HCT116 (cell line): ENCODE measurements around the gene LHX4. TPM values are rescaled to one million over a fixed set of nuclear protein-coding genes. Genes with fewer than 3 reads are reported as not detected.

Source experiments
- ATAC-seq: fragments of 200-7000 bp; cut with Tn5 transposase; 2 replicates; pipeline ENCODE4 v1.9.1; 2020; ENCODE audit warnings: mild to moderate bottlenecking, moderate library complexity
- BruUV-seq: library from RNA; stranded (reverse); fragments of 400-500 nt; replicated peaks from 2 replicates; lab custom pipeline; 2021; lab: Mats Ljungman, UMichigan
- CTCF ChIA-PET: fragments of 300-600 bp; sonication (Branson Sonifier 250); formaldehyde crosslinking; loops from one replicate; lab custom pipeline; 2021; ENCODE audit warnings: antibody characterized with exemption; lab: Charles Lee
- POLR2A ChIA-PET: fragments of 300-600, 350-600 bp; sonication (Branson Sonifier 250); formaldehyde crosslinking; loops from one replicate; lab custom pipeline; 2021; ENCODE audit warnings: antibody characterized with exemption; lab: Charles Lee
- RAD21 ChIA-PET, 2 experiments: fragments of 300-600 bp; sonication (Branson Sonifier 250); formaldehyde crosslinking; loops; one replicate each; lab custom pipeline; 2023; ENCODE audit warnings: low total read pairs in 2 of 2; ENCODE audit not compliant: uncharacterized antibody in 2 of 2, unreplicated experiment in 2 of 2, low non-redundant PET in 1 of 2; lab: Charles Lee
- DNase-seq: peaks from one replicate; pipeline ENCODE4 v3.0.0-alpha.2; 2010; ENCODE audit warnings: low read depth, low spot score
- H2AFZ ChIP-seq: fragments of 200-600 bp; shearing (Covaris generic), sonication (generic); 2 replicates; pipeline ENCODE4 v1.6.1; 2017; ENCODE audit warnings: low read depth, mixed run types, mixed read lengths, antibody characterized with exemption, low read length; ENCODE audit not compliant: poor library complexity, severe bottlenecking
- H3K27ac ChIP-seq: 2 replicates; pipeline ENCODE4 v1.5.1; 2012; ENCODE audit warnings: low read depth, low read length
- H3K27me3 ChIP-seq: fragments of 200-600 bp; sonication (generic); 2 replicates; pipeline ENCODE4 v1.6.1; 2016; ENCODE audit warnings: mixed run types, low read length, mixed read lengths; ENCODE audit not compliant: insufficient read depth
- H3K36me3 ChIP-seq, 2 experiments: fragments of 200-500 bp in 1 of 2; fragments of 200-600 bp in 1 of 2; sonication (Bioruptor generic) in 1 of 2; sonication (generic) in 1 of 2; 2 replicates each; pipeline versions ENCODE4 v1.5.1 to v1.6.1; 2014 to 2016; ENCODE audit warnings: low read length in 2 of 2, inconsistent platforms in 1 of 2, mixed read lengths in 1 of 2, mixed run types in 1 of 2; ENCODE audit not compliant: insufficient read depth in 2 of 2, control insufficient read depth in 1 of 2
- H3K4me1 ChIP-seq, 2 experiments: fragments of 200-600 bp in 1 of 2; sonication (generic) in 1 of 2; 2 replicates each; pipeline versions ENCODE4 v1.5.1 to v1.6.1; 2012 to 2017; ENCODE audit warnings: low read length in 2 of 2, inconsistent platforms in 1 of 2, mild to moderate bottlenecking in 1 of 2, mixed read lengths in 1 of 2, mixed run types in 1 of 2, moderate library complexity in 1 of 2; ENCODE audit not compliant: insufficient read depth in 2 of 2, control insufficient read depth in 1 of 2
- H3K4me2 ChIP-seq: fragments of 200-600 bp; sonication (generic); 2 replicates; pipeline ENCODE4 v1.6.1; 2017; ENCODE audit warnings: mixed run types, low read length, mixed read lengths
- H3K4me3 ChIP-seq, 2 experiments: fragments of 200-600 bp in 1 of 2; sonication (generic) in 1 of 2; replicated peaks in 1 of 2; 2 replicates each; pipeline ENCODE4 v1.5.1; 2011 to 2016; ENCODE audit warnings: low read length in 2 of 2, control low read depth in 1 of 2, low read depth in 1 of 2, mild to moderate bottlenecking in 1 of 2, mixed read lengths in 1 of 2, mixed run types in 1 of 2
- H3K79me2 ChIP-seq: fragments of 200-600 bp; sonication (generic); 2 replicates; pipeline ENCODE4 v1.6.1; 2017; ENCODE audit warnings: mild to moderate bottlenecking, mixed run types, low read length, moderate library complexity, mixed read lengths; ENCODE audit not compliant: insufficient read depth
- H3K9ac ChIP-seq: fragments of 200-600 bp; sonication (generic); 2 replicates; pipeline ENCODE4 v1.6.1; 2016; ENCODE audit warnings: low read length, mixed read lengths
- H3K9me2 ChIP-seq: fragments of 200-600 bp; sonication (generic), shearing (Covaris generic); 2 replicates; pipeline ENCODE4 v1.6.1; 2017; ENCODE audit warnings: mixed run types, mild to moderate bottlenecking, moderate library complexity; ENCODE audit not compliant: insufficient read depth
- H3K9me3 ChIP-seq, 2 experiments: fragments of 200-500 bp in 1 of 2; fragments of 200-600 bp in 1 of 2; sonication (Bioruptor generic) in 1 of 2; sonication (generic) in 1 of 2; 2 replicates each; pipeline ENCODE4 v1.6.1; 2014 to 2017; ENCODE audit warnings: low read length in 2 of 2, mixed read lengths in 2 of 2, inconsistent platforms in 1 of 2, low read depth in 1 of 2, mild to moderate bottlenecking in 1 of 2, mixed run types in 1 of 2, moderate library complexity in 1 of 2; ENCODE audit not compliant: control insufficient read depth in 1 of 2, insufficient read depth in 1 of 2
- H4K20me1 ChIP-seq: fragments of 200-600 bp; sonication (generic), shearing (Covaris generic); 2 replicates; pipeline ENCODE4 v1.6.1; 2017; ENCODE audit warnings: mixed run types, mild to moderate bottlenecking, moderate library complexity; ENCODE audit not compliant: insufficient read depth
- EZH2 ChIP-seq: fragments of 200-600 bp; sonication (generic); IDR thresholded peaks from 2 replicates; pipeline ENCODE4 v1.6.1; 2017; ENCODE audit warnings: antibody characterized with exemption, mixed run types
- JUND ChIP-seq: IDR thresholded peaks from 2 replicates; pipeline ENCODE4 v1.6.1; 2012
- RAD21 ChIP-seq: IDR thresholded peaks from 2 replicates; pipeline ENCODE4 v1.6.1; 2012; ENCODE audit warnings: low read depth, mild to moderate bottlenecking
- SIN3A ChIP-seq: IDR thresholded peaks from 2 replicates; pipeline ENCODE4 v1.6.1; 2012; ENCODE audit warnings: low read depth
- SRF ChIP-seq: IDR thresholded peaks from 2 replicates; pipeline ENCODE4 v1.6.1; 2012; ENCODE audit warnings: low read depth
- ZNF274 ChIP-seq: fragments of 200-500 bp; sonication (Bioruptor generic); IDR thresholded peaks from 2 replicates; pipeline ENCODE4 v1.6.1; 2014; ENCODE audit warnings: mild to moderate bottlenecking, low read depth, low read length, inconsistent platforms
- intact Hi-C: fragments of 100-400 bp; cut with micrococcal nuclease; formaldehyde crosslinking; loops from 2 replicates; pipeline ENCODE4 v1.10.0; 2022
- total RNA-seq: library from RNA; stranded (reverse); gene quantifications from one replicate; pipeline ENCODE4 v1.2.1, GENCODE V29; 2021; ENCODE audit not compliant: unreplicated experiment
- TF ChIP-seq, protein P1 (sequence below): IDR thresholded peaks from 2 replicates; pipeline ENCODE4 v1.6.1; 2011; ENCODE audit warnings: mild to moderate bottlenecking, low read length, moderate library complexity; ENCODE audit not compliant: insufficient replicate concordance; ENCODE audit errors: extremely low read depth
- TF ChIP-seq, protein P2 (sequence below): IDR thresholded peaks from 2 replicates; pipeline ENCODE4 v1.6.1; 2012

Gene LHX4
- total RNA-seq, 1 experiment from 2014 or later, result 0.44 TPM

DNA sequence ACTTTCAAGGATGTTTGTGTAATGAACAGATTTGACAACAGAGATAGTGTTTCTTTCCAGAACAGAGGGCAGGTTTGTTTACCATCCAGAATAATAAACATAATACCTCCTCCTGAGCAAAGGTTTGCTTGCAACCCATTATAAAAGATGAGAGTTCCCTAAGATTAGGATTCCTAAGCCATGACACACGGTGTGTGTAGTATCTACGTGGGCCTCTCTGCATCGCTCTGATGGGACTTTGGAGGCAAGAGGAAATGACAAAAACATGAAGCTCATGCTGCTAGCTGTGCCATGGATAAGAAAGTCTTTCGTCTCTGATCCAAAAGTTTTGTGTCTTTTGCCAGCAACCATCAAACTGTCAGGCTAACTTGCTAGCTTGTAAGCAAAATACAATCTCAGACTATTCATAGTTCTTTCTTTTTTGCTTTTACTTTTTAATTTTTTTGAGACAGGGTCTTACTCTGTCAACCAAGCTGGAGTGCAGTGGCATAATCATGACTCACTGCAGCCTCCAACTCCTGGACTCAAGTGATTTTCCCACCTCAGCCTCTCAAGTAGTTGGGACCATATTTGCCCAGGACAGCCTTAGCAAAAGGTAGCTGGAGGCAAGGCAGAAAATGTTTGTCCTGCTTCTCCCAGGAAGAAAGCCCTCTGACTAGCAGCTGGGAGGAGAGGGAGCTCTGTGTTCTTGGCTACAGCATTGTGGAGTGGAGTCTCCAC lies 81.1 kb downstream of the LHX4 start:
- BruUV-seq, result no TSS peak
- Histone ChIP-seq H4K20me1 (no peaks in the 10 kb centered on the region), H3K27ac (no peak overlapping the region)
- ATAC-seq, result no peak; the same call in 1 of the 2 replicates
- TF ChIP-seq, protein P1, sequence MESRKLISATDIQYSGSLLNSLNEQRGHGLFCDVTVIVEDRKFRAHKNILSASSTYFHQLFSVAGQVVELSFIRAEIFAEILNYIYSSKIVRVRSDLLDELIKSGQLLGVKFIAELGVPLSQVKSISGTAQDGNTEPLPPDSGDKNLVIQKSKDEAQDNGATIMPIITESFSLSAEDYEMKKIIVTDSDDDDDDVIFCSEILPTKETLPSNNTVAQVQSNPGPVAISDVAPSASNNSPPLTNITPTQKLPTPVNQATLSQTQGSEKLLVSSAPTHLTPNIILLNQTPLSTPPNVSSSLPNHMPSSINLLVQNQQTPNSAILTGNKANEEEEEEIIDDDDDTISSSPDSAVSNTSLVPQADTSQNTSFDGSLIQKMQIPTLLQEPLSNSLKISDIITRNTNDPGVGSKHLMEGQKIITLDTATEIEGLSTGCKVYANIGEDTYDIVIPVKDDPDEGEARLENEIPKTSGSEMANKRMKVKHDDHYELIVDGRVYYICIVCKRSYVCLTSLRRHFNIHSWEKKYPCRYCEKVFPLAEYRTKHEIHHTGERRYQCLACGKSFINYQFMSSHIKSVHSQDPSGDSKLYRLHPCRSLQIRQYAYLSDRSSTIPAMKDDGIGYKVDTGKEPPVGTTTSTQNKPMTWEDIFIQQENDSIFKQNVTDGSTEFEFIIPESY, result no peak
- TF ChIP-seq SIN3A (no peak), SRF (no peak), JUND (no peak), RAD21 (no peak), ZNF274 (no peak), EZH2 (no peak)
- TF ChIP-seq, protein P2, sequence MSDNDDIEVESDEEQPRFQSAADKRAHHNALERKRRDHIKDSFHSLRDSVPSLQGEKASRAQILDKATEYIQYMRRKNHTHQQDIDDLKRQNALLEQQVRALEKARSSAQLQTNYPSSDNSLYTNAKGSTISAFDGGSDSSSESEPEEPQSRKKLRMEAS, result no peak
- TF ChIP-seq, all 23 proteins: peak for 0
- no peaks in the 10 kb centered on the region for H3K27me3 ChIP-seq
- peak overlapping the region; percentile 29 for H3K4me2 ChIP-seq
- CTCF ChIA-PET, result no interaction called here
- intact Hi-C loops, result no loop called here
- no peaks in the 10 kb centered on the region for H3K9me3 ChIP-seq
- H3K4me1 ChIP-seq, result peaks cover 8 to 30% of the 10 kb centered on the region in 2 experiments; a peak in 3 of 4 replicates
- H3K36me3 ChIP-seq, result no peaks in the 10 kb centered on the region; a peak in 1 of 4 replicates
- no peaks in the 10 kb centered on the region for H3K79me2 ChIP-seq
- DNase-seq, result peak; percentile 22
- POLR2A ChIA-PET, result no interaction called here
- no peak overlapping the region for H3K4me3 ChIP-seq
- no peak overlapping the region for H2AFZ ChIP-seq
- RAD21 ChIA-PET, result no interaction called here
- H3K9me2 ChIP-seq, result no peaks in the 10 kb centered on the region
- no peak overlapping the region for H3K9ac ChIP-seq
